Psoas muscle (tissue), 8 donors: ENCODE measurements around the gene AK9. TPM values are rescaled to one million over a fixed set of nuclear protein-coding genes. Genes with fewer than 3 reads are reported as not detected.

Experiments
- ATAC-seq, 4 donors: fragments of 200-7000 bp; cut with Tn5 transposase; one replicate each; pipeline ENCODE4 v1.9.1; 2020; ENCODE audit warnings: moderate library complexity in 3 of 4, mild to moderate bottlenecking in 2 of 4
- DNase-seq, 2 donors: peaks; one replicate each; pipeline ENCODE4 v3.0.0-alpha.2; 2020
- H3K27ac ChIP-seq: fragments of 200-600 bp; one replicate; pipeline ENCODE4 v1.8.0; 2022
- H3K27me3 ChIP-seq, 3 donors: fragments of 200-600 bp in 1 of 3; one replicate each; pipeline versions ENCODE4 v1.6.1 to v1.8.0; 2013 to 2022; ENCODE audit warnings: low read length in 2 of 3, mild to moderate bottlenecking in 2 of 3, moderate library complexity in 1 of 3; ENCODE audit not compliant: insufficient read depth in 3 of 3
- H3K36me3 ChIP-seq, 2 donors: fragments of 200-600 bp in 1 of 2; one replicate each; pipeline versions ENCODE4 v1.6.1 to v1.8.0; 2013 to 2022; ENCODE audit warnings: low read depth in 1 of 2, mild to moderate bottlenecking in 1 of 2, moderate library complexity in 1 of 2; ENCODE audit not compliant: insufficient read depth in 1 of 2
- H3K4me1 ChIP-seq: fragments of 200-600 bp; one replicate; pipeline ENCODE4 v1.8.0; 2022
- H3K4me3 ChIP-seq: fragments of 200-600 bp; one replicate; pipeline ENCODE4 v1.8.0; 2022; ENCODE audit warnings: mild to moderate bottlenecking
- H3K9me3 ChIP-seq: fragments of 200-600 bp; one replicate; pipeline ENCODE4 v1.8.0; 2022
- CTCF ChIP-seq: fragments of 200-600 bp; IDR thresholded peaks from one replicate; pipeline ENCODE4 v1.8.0; 2022; ENCODE audit warnings: antibody characterized with exemption
- WGBS, 3 donors: extraction: QIAGEN DNeasy Blood & Tissue Kit; methylation state at CpG; one replicate each; pipeline versions ENCODE4 v1.1.6 to v1.1.7; 2013; 5-methylcytosine and 5-hydroxymethylcytosine counted together
- intact Hi-C, 2 donors: fragments of 100-400 bp; cut with DNase I; formaldehyde crosslinking; loops; one replicate each; pipeline versions ENCODE4 v1.11.0 to v1.14.2; 2022
- polyA plus RNA-seq, 3 donors: library from polyadenylated mRNA; stranded (reverse); fragments of 200-250 nt; gene quantifications; one replicate each; pipeline ENCODE4 v1.2.3, GENCODE V29; 2013
- total RNA-seq, 4 donors: library from RNA; stranded (reverse); fragmentation: NEBNext Ultra II Directional in 2 of 4; extraction: Animal tissue kit (Norgen Biotek cat#: 25700) in 2 of 4; gene quantifications; one replicate each; pipeline versions ENCODE4 v1.2.1 to v1.2.4, GENCODE V29; 2021 to 2023
- donor health status: healthy with polysubstance abuse.
- donor health status: DM: no; HTN: no; CAD: no; lungs with moderate emphysema.
- donor health status: Bipolar disorder and iron deficiency.
- donor health status: healthy.
- donor health status: DM: yes; HTN: yes; CAD: no.
- donor health status: DM: no; HTN: no; CAD: no.
- donor health status: DM: no; HTN: no; CAD: no.
- donor health status: DM: yes; HTN: yes; CAD: no.

AK9 gene
- total and polyA plus RNA-seq, 7 donors, result 2.0 to 7.4 (median 5.3) TPM

DNA sequence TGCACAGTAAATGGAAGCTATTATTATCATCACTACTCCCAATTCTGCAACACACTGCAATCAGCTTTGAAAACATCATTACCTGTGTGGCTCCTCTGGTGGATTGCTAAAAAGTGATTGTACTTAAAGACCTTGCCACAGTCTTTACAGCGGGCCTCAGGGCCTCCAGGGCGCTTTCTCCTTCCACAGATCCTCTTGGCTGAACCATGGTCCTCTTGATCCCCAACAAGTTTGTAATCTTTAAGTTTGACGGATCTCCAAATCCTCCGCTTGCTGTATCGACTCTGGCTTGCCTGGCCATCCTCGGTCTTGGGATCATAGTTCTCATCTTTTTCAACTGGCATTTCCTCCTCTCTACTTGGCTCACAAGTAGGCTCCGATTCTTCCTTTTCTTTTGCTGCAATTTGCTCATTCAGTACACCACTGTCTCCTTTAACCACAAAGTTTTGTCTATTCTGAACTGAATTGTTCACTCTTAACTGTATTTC, 210.0 kb downstream of the AK9 start:
- WGBS, 3 donors, result 93 to 95% (median 93%) methylated on average over 7 of the region's 7 CpGs
- no peak for DNase-seq
- Histone ChIP-seq H3K4me3 (peak overlapping the region; percentile 96), H3K27me3 (no peaks in the 10 kb centered on the region), H3K27ac (no peak overlapping the region), H3K36me3 (peaks cover 8 to 45% of the 10 kb centered on the region in 2 donors), H3K9me3 (no peaks in the 10 kb centered on the region), H3K4me1 (peaks cover 38% of the 10 kb centered on the region)
- no peak for ATAC-seq
- intact Hi-C loops, result no loop called here
- no peak for TF ChIP-seq CTCF

DNA sequence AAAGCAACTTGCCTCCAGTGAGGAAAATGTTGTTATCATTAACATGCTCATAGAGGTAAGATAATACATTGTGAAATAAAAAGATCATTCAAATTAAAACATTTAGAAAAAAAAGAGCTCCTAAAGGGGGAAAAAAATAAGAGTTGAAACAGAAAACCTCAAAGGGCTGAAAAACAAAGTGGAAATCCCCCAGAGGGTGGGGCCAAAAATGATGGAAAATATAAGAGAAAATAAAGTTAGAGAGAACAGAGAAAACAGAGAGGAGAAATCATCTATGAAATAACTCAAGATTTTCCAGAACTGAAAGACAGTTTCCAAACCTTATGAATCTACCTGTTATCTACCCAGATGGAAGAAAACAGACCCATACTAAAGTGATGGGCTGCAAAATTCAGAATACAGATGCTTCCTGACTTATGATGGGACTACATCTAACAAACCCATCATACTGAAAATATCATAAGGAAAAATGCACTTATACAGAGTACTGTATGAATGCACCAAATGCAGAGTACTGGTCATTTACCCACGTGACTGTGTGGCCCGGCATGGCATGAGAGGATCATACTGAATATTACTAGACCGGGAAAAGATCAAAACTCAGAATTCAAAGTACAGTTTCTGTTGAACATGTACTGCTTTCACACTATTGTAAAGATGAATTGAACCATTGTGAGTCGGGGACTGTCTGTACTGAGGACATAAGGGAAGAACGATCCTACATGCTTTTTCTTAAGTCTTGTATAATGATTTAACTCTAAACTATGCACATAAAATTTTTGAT, 212.0 kb downstream of the AK9 start:
- H3K4me3 ChIP-seq, result peak overlapping the region; percentile 96
- peaks cover 38% of the 10 kb centered on the region for H3K4me1 ChIP-seq
- ATAC-seq, result no peak
- H3K36me3 ChIP-seq, result peaks cover 8 to 65% of the 10 kb centered on the region in 2 donors
- H3K27me3 ChIP-seq, result no peaks in the 10 kb centered on the region
- no peak overlapping the region for H3K27ac ChIP-seq
- intact Hi-C loops, result no loop called here
- WGBS, 3 donors, result 79 to 87% (median 84%) methylated on average over 5 of the region's 5 CpGs
- no peak for TF ChIP-seq CTCF
- no peaks in the 10 kb centered on the region for H3K9me3 ChIP-seq
- DNase-seq, result no peak

DNA sequence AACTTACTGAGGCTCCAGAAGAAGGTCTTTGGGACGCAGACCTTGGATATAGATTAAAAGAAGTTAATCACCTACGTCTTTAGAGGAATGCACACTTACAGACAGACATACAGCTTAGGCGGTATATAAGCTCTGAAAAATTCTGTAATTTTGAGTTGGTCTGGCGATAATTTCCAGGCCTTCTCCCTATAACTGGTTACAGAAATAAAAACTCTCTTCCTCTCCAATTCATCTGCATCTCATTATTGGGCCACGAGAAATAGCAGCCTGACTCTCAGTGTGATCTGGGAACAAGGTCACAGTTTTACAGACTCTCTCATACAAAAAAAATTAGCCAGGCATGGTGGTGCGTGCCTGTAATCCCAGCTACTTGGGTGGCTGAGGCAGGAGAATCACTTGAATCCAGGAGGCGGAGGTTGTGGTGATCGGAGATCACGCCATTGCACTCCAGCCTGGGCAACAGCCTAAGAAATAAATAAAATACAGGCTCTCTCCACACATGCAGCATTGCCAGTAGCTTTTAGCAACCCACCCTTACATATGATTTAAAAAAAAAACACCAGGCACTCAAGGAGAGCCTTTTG, 212.7 kb downstream of the AK9 start:
- ATAC-seq (no peak), DNase-seq (no peak)
- Histone ChIP-seq H3K9me3 (no peaks in the 10 kb centered on the region), H3K4me1 (peaks cover 38% of the 10 kb centered on the region), H3K27me3 (no peaks in the 10 kb centered on the region), H3K4me3 (no peak overlapping the region), H3K27ac (no peak overlapping the region), H3K36me3 (peaks cover 10 to 72% of the 10 kb centered on the region in 2 donors)
- intact Hi-C loops, result no loop called here
- no peak for TF ChIP-seq CTCF
- 79 to 93% (median 88%) methylated on average over 9 of the region's 9 CpGs for WGBS, 3 donors

GRCh38 chr6:109477725-109478124, 213.3 kb downstream of the AK9 start:
- WGBS, 3 donors, result 46 to 61% (median 58%) methylated on average over 2 of the region's 2 CpGs

More at GRCh38 chr6:109477725-109478124, 213.3 kb downstream of the AK9 start:
- H3K27ac ChIP-seq, result no peak overlapping the region
- no peak for TF ChIP-seq CTCF
- H3K36me3 ChIP-seq, result peaks cover 14 to 78% of the 10 kb centered on the region in 2 donors
- ATAC-seq, result no peak
- DNase-seq, result no peak
- H3K4me3 ChIP-seq, result no peak overlapping the region
- no peaks in the 10 kb centered on the region for H3K27me3 ChIP-seq
- peaks cover 38% of the 10 kb centered on the region for H3K4me1 ChIP-seq
- no peaks in the 10 kb centered on the region for H3K9me3 ChIP-seq
- intact Hi-C loops, result no loop called here
